Stomach (tissue), 4 donors: ENCODE measurements around the gene DCTN5.

Source experiments
- CTCF ChIP-seq, 7 experiments: fragments of 450-650 bp in 4 of 7; fragments of 200-600 bp in 3 of 7; sonication (generic) in 3 of 7; IDR thresholded peaks; one replicate each; pipeline ENCODE4 v1.5.1; 2016 to 2019; ENCODE audit warnings: antibody characterized with exemption in 7 of 7, control low read depth in 2 of 7, mild to moderate bottlenecking in 1 of 7
- POLR2AphosphoS5 ChIP-seq, 3 donors: sonication (generic); formaldehyde crosslinking; IDR thresholded peaks; one replicate each; pipeline ENCODE4 v1.6.1; 2016; ENCODE audit warnings: antibody characterized with exemption in 3 of 3

DNA sequence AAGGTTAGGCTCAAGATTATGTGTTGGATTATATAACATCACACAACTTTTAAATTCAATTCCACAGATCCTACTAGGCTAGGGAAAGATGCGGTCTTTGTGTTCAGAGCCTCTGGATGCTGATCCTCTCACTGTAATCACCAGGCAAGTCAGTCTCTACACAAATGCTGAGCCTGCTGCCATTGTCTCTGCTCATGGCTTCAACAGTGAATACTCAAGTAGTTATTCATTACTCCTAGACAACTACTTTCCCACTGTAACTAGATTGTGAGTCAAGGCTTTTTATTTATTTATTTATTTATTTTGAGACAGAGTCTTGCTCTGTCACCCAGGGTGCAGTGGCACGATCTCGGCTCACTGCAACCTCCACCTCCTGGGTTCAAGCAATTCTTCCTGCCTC lies 29.3 kb upstream of the DCTN5 start:
- TF ChIP-seq CTCF (IDR thresholded peaks at IDR 0.05) (no peak), POLR2AphosphoS5 (IDR thresholded peaks at IDR 0.05) (no peak)
